ENCODE results near the gene DCUN1D3. TPM values are rescaled to one million over a fixed set of nuclear protein-coding genes. Genes with fewer than 3 reads are reported as not detected.
A peak's percentile ranks its signal among the peaks of the same experiment; 100 is the strongest.
"Not testable (repeated sequence)": the region's sequence is repeated elsewhere in the genome, so short reads cannot be mapped to it uniquely, and the experiment has no call there.

Gene DCUN1D3
- polyA plus RNA-seq, 6 donors from 2014 or later = 0.38 to 1.1 (median 0.52) TPM; not detected in 1

DNA sequence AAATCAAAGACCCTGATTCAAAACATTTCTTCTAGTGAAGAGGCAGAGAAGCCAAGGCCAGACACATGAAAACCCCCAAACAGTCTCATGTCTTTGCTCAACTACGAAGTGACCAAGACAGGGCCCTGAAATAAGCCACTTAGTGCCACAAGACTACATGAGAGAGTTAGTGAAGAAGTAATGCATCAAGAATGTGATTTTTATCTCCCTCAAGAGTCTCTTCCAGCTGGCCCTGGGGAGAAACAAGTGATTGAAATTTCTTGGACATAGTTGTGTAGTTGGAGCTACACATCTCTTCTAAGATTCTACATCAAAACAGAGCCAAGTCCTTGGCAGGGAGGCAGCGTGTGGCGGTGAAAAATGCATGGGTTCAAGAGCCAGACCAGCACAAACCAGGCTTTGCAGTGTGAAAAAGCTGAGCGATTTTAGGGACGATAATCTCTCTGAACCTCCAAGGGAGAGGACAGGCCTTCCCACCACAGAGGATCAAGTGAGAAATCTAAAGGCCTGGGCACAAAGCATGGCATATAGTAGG, 31.0 kb upstream of the DCUN1D3 start:
- Mint-ChIP-seq H3K27ac (no peak overlapping the region), H3K36me3 (no peaks in the 10 kb centered on the region), H3K4me3 (no peak overlapping the region), H3K27me3 (no peaks in the 10 kb centered on the region), H3K4me1 (no peaks in the 10 kb centered on the region), H3K9me3 (no peaks in the 10 kb centered on the region)
- no peak for ATAC-seq (ENCODE audit: low read depth in 2 of 2)
- DNase-seq = no peak

DNA sequence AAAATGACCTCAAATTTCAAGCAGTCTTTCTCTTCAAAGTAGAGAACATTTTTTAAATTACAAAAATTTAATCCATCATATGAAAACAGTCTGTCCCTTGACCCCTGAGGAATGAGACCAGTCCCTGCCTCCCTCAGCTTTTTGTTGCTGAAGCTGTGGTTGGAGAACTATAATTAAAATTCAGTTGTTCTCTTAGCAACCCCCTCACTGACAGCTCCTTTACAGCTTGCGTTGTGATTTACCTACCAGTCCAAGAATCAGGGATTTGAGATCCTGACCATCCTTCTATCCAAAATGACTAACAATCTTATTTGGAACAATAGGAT, 30.2 kb upstream of the DCUN1D3 start:
- Mint-ChIP-seq H3K4me1 (no peaks in the 10 kb centered on the region), H3K9me3 (no peaks in the 10 kb centered on the region), H3K4me3 (no peak overlapping the region), H3K27me3 (no peaks in the 10 kb centered on the region), H3K27ac (peak overlapping the region in 1 of 6 donors; percentile 12), H3K36me3 (peaks cover 0 to 6% of the 10 kb centered on the region in 2 donors)
- ATAC-seq (ENCODE audit: low read depth in 2 of 2) (no peak), DNase-seq (no peak)

DNA sequence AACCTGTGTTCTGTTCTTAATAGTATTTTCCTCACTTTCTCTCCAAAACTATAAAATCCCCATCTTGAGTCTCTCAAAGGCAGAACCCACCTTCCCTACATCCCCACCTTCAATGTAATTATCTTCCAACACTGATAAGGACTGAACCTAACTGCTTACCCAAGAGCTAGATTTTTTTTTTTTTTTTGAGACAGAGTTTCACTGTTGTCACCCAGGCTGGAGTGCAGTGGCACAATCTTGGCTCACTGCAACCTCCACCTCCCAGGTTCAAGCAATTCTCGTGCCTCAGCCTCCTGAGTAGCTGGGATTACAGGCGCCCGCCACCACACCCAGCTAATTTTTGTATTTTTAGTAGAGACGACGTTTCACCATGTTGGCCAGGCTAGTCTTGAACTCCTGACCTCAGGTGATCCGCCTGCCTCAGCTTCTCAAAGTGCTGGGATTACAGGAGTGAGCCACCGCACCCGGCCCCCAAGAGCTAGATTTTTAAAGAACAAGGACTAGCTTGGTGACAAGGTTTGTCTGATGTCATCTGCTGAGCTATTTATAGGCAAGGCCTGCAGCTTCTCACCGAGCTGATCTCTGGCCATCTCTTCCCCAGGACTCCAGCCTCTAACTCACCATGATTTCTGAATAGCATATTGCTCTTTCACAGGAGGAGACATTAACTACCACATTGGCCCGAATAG, 29.7 kb upstream of the DCUN1D3 start:
- H3K27ac Mint-ChIP-seq = peak overlapping the region in 2 of 6 donors; percentile 11 to 12
- DNase-seq; H3K9me3 Mint-ChIP-seq; H3K4me3 Mint-ChIP-seq; ATAC-seq (ENCODE audit: low read depth in 2 of 2); H3K27me3 Mint-ChIP-seq; H3K4me1 Mint-ChIP-seq; H3K36me3 Mint-ChIP-seq: not testable (repeated sequence)

DNA sequence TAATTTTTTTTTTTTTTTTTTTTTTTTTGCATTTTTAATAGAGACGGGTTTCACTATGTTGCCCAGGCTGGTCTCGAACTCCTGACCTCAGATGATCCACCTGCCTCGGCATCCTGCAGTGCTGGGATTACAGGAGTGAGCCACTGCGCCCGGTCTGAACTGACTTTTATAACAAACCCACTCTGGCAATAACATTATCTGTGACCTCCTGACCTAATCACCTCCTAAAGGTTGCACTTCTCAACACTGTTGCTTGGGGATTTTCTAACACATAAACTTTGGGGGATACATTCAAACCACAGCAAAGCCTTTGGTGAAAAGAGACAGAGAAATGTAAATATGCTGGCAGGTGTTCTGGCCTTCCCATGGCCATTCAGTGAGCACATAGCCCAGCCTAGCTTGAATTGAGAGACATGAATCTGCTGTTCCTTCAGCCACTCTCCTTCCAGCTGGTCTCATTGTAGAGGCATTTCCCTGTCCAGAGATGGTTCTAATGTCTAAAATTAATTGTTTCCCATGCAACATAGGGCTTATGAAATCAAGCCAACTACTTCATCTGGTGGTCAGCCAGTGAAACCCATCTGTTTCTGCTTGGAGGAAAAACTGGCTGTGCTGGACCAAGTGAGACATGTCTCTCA, 28.7 kb upstream of the DCUN1D3 start:
- Mint-ChIP-seq H3K4me3 (no peak overlapping the region), H3K27me3 (no peaks in the 10 kb centered on the region), H3K27ac (no peak overlapping the region), H3K9me3 (no peaks in the 10 kb centered on the region), H3K36me3 (peaks cover 0 to 6% of the 10 kb centered on the region in 2 donors), H3K4me1 (no peaks in the 10 kb centered on the region)
- DNase-seq (no peak), ATAC-seq (ENCODE audit: low read depth in 2 of 2) (no peak)

DNA sequence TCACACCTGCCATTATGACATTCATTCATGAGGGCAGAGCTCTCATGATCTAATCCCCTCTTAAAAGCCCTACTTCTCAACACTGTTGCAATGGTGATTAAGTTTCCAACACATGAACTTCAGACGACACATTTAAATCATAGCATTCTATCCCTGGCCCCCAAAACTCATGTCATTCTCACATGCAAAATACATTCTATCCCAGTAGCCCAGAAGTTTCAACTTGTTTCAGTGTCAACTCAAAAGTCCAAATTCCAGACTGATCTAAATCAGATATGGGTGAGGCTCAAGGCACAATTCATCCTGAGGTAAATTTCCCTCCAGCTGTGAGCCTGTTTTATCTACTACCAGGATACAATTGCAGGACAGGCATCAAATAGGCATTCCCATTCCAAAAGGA, 25.6 kb upstream of the DCUN1D3 start:
- peak overlapping the region in 1 of 6 donors; percentile 60 for H3K27ac Mint-ChIP-seq

DNA sequence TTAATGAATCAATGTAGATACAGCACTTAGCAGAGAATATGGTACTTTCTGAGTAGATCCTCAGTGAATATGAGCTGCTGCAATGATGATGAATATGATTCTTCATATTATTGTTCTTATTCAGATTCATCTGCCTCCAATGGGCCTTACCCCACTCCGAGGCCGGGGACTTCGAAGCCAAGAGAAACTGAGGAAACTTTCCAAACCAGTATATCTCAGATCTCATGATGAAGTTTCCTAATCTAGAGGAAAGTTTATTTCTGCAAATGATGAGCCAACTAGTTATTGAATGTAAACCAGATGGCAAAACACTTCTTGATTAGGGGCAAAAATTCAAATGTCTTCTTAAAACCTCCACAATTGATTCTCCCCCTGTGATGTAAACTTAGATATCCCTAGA, 23.7 kb upstream of the DCUN1D3 start:
- no peaks in the 10 kb centered on the region for H3K27me3 Mint-ChIP-seq
- H3K4me3 Mint-ChIP-seq = no peak overlapping the region
- peaks cover 0 to 10% of the 10 kb centered on the region in 2 donors for H3K36me3 Mint-ChIP-seq
- H3K27ac Mint-ChIP-seq = peak overlapping the region in 1 of 6 donors; percentile 22
- ATAC-seq (ENCODE audit: low read depth in 2 of 2) (no peak), DNase-seq (no peak)
- H3K9me3 Mint-ChIP-seq = no peaks in the 10 kb centered on the region
- H3K4me1 Mint-ChIP-seq = peaks cover 0 to 5% (median 0%) of the 10 kb centered on the region in 3 donors

More for the DNA sequence above, 25.6 kb upstream of the DCUN1D3 start:
- Mint-ChIP-seq H3K4me3 (no peak overlapping the region), H3K27me3 (no peaks in the 10 kb centered on the region), H3K4me1 (peaks cover 0 to 5% (median 0%) of the 10 kb centered on the region in 3 donors), H3K36me3 (peaks cover 0 to 10% of the 10 kb centered on the region in 2 donors), H3K9me3 (no peaks in the 10 kb centered on the region)
- DNase-seq (no peak), ATAC-seq (ENCODE audit: low read depth in 2 of 2) (no peak)

DNA sequence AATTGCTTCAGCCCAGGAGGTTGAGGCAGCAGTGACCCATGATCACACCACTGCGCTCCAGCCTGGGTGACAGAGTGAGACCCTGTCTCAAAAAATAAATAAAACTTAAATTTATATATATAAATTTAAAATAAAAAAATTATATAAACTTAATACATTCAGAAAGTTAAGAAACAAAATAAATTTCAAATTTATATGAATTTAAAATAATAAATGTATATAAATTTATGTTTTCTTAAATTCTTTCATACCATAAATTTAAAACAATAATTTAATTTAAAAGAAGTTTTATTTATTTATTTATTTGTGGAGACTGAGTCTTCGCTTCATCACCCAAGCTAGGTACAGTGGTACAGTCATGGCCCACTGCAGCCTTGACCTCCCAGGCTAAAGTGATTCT, 20.6 kb upstream of the DCUN1D3 start:
- H3K27ac Mint-ChIP-seq = no peak overlapping the region
- ATAC-seq (ENCODE audit: low read depth in 2 of 2) (no peak), DNase-seq (no peak)
- peaks cover 15 to 19% of the 10 kb centered on the region in 2 donors for H3K36me3 Mint-ChIP-seq
- H3K27me3 Mint-ChIP-seq = no peaks in the 10 kb centered on the region
- H3K4me3 Mint-ChIP-seq = no peak overlapping the region
- H3K9me3 Mint-ChIP-seq = no peaks in the 10 kb centered on the region
- H3K4me1 Mint-ChIP-seq = peaks cover 15 to 18% (median 17%) of the 10 kb centered on the region in 3 donors

DNA sequence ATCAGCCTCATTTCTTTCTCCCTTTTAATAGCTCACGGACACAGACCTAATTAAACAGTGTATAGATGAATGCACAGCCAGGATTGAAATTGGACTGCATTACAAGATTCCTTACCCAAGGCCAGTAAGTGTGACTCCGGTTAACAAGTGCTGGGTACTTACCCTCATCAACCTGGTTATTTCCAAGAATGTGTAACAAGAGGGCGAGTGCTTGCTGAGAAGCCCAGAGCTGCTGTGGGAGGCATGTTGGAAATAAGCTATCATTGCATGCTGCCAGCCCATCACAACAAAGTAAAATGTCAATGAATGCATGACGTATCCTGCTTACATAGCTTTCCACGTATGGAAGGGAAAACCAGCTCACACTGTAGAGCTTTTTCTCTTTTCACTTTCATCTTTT, 19.9 kb upstream of the DCUN1D3 start:
- H3K36me3 Mint-ChIP-seq = peaks cover 15% of the 10 kb centered on the region in 2 donors
- H3K9me3 Mint-ChIP-seq = no peaks in the 10 kb centered on the region
- no peak overlapping the region for H3K27ac Mint-ChIP-seq
- no peak for ATAC-seq (ENCODE audit: low read depth in 2 of 2)
- H3K4me1 Mint-ChIP-seq = peaks cover 15 to 25% (median 21%) of the 10 kb centered on the region in 3 donors
- no peak for DNase-seq
- H3K27me3 Mint-ChIP-seq = no peaks in the 10 kb centered on the region
- no peak overlapping the region for H3K4me3 Mint-ChIP-seq

DNA sequence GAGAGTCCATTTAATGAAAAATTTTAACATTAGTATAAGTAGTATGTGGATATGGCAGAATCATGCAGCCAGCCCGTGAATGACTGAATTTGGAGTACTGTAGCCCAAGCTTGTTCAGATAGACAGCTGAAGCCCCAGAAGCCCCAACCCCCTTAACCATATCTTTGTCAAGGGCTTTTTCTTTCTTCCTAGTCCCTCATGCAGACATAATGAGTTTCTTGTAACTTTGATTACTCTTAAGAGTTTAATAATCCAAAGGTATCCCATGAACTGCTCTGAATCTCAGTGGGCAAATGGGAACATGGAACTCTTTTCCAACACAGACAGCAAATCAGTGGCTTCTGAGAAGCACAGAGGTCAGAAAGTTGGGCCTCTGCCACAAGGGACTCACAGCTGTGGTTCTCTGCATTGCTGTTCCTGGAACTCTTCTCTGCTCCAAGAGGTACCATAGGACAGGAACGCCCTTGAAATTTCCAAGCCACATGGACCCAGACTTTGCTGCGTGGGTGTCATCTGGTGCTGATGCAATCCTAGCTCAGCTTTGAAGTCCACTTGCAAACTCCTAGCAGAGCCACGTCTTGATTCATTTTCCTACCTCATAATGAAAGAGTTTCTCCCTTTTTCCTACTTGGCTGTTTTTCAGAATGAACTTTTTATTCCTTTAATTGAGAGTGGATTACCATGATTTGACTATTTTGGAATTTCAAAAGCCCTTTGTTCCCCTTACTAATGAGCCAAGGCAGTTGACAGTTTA, 18.5 kb upstream of the DCUN1D3 start:
- Mint-ChIP-seq H3K4me3 (no peak overlapping the region), H3K36me3 (peaks cover 14 to 15% of the 10 kb centered on the region in 2 donors), H3K9me3 (no peaks in the 10 kb centered on the region), H3K27ac (no peak overlapping the region), H3K27me3 (no peaks in the 10 kb centered on the region), H3K4me1 (peaks cover 15 to 28% (median 23%) of the 10 kb centered on the region in 3 donors)
- no peak for ATAC-seq (ENCODE audit: low read depth in 2 of 2)
- DNase-seq = no peak

DNA sequence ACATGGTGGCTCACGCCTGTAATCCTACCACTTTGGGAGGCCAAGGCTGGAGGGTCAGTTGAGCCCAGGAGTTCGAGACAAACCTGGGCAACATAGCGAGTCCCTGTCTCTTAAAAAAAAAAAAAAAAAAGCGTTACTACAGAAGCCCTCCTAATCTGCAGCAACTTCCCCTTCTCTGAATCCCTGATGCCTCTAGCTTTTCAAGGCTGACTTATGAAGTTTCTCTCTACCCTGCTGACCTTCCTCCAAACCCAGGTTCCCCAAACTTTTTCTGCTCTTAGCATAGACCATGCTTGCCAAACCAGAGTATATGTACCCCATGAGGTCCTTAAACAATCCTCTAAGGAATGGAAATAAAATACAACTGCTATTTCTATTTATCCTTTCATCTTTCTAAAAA, 16.8 kb upstream of the DCUN1D3 start:
- Mint-ChIP-seq H3K4me1 (peaks cover 15 to 25% (median 25%) of the 10 kb centered on the region in 3 donors), H3K27me3 (no peaks in the 10 kb centered on the region), H3K9me3 (no peaks in the 10 kb centered on the region), H3K36me3 (peaks cover 10 to 15% of the 10 kb centered on the region in 2 donors), H3K27ac (no peak overlapping the region), H3K4me3 (no peak overlapping the region)
- ATAC-seq (ENCODE audit: low read depth in 2 of 2) (no peak), DNase-seq (no peak)

DNA sequence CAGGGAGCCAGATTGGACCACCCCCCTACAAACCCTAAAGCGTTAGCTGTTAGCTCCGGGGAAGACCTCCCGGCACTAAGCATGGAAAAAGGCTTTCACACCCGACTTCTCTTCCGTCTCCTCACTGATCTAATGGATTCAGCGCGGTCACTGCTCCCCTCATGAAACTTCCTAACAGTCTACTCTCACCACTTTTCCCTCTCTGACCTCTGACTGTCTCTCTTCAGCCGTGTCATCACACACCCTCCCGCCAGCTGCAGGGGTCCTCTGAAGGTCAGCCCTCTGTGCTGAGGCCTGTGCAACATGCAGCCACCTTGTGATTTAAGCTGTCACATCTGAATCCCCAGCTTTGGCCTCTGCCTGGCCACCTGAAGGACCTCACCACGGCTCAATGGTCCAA, 16.1 kb upstream of the DCUN1D3 start:
- no peak for DNase-seq
- Mint-ChIP-seq H3K4me3 (no peak overlapping the region), H3K36me3 (peaks cover 10 to 15% of the 10 kb centered on the region in 2 donors), H3K9me3 (no peaks in the 10 kb centered on the region), H3K4me1 (peaks cover 17 to 25% (median 25%) of the 10 kb centered on the region in 3 donors), H3K27me3 (no peaks in the 10 kb centered on the region), H3K27ac (no peak overlapping the region)
- no peak for ATAC-seq (ENCODE audit: low read depth in 2 of 2)

DNA sequence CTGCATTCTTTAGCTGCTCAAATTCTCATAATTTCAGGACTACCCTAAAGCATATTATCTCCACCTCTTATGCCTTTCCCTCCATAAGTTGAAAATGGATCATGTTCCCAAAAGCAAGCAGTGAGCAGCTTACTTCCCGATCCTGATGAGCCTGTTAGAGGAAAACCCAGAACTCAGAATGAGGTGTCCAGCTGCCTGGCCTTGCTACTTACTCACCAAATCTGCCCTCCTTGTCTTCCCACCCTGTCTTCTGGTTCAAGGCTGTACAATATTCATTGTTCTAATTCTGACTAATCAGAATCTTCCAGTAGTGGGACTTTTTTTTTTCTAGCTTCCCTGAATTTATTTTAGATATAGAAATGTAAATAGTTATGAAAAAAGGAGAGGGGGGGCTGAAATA, 11.2 kb upstream of the DCUN1D3 start:
- Mint-ChIP-seq H3K27me3 (no peaks in the 10 kb centered on the region), H3K4me3 (no peak overlapping the region), H3K27ac (no peak overlapping the region), H3K4me1 (peaks cover 13 to 22% (median 18%) of the 10 kb centered on the region in 3 donors), H3K9me3 (no peaks in the 10 kb centered on the region), H3K36me3 (peaks cover 1 to 4% of the 10 kb centered on the region in 2 donors)
- DNase-seq (no peak), ATAC-seq (ENCODE audit: low read depth in 2 of 2) (no peak)

DNA sequence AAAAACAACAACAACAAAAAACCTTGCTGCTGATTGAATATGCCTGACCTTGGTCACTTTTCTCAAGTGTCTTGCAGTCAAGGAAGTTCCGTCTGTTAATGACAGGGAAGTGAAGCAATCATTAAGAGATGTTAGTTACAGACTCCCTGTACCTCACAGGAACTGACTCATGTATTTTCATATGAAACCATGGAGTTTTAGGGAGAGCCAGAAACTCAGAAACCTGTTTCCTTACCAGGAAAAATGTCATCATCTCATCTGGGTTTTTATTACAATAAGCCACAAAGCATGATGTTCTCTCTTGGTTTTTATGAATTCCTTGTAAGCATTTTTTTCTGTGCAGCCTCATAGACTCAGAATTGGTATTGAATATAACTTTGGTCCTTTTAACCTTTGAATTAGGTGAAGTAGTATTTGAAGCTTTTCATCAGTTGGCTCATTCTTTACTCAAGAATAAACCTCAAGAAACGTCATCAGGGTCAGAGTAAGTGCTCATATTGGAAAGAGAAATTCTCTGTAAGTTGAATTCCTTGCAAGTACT, 10.7 kb upstream of the DCUN1D3 start:
- Mint-ChIP-seq H3K36me3 (no peaks in the 10 kb centered on the region), H3K27me3 (no peaks in the 10 kb centered on the region), H3K4me3 (no peak overlapping the region), H3K9me3 (no peaks in the 10 kb centered on the region), H3K4me1 (peaks cover 14 to 24% (median 19%) of the 10 kb centered on the region in 3 donors), H3K27ac (no peak overlapping the region)
- DNase-seq = no peak
- ATAC-seq (ENCODE audit: low read depth in 2 of 2) = no peak

All from naive B cell (primary cell).